ENCODE measurements around the gene RFTN1. TPM values are rescaled to one million over a fixed set of nuclear protein-coding genes. Genes with fewer than 3 reads are reported as not detected.
A peak's percentile ranks its signal among the peaks of the same experiment; 100 is the strongest.

RFTN1 gene
- total RNA-seq, 1 donor from 2014 or later = 53.4 TPM

DNA sequence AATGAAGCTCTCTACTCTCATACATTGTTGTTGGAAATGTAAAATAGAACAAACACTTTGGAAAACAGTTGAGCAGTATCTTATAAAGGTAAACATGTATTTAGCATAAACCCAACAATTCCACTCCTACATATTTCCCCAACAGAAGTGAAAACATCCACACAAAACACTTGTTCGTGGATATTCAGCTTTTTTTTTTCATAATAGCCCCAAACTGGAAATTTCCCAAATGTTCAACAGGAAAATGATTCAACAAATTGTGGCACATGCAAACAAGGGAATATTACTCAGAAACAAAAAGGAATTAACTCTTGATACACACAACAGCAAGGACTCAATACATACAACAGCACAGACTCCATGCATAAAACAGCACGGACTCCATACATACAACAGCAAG lies 28.5 kb downstream of the RFTN1 start:
- H3K9me3 Mint-ChIP-seq (ENCODE audit: low read depth) = no peaks in the 10 kb centered on the region
- DNase-seq (ENCODE audit: low spot score) = no peak
- H3K36me3 Mint-ChIP-seq (ENCODE audit: low read depth) = peaks cover 7% of the 10 kb centered on the region
- H3K27me3 Mint-ChIP-seq (ENCODE audit: low read depth) = no peaks in the 10 kb centered on the region
- H3K4me3 Mint-ChIP-seq (ENCODE audit: unreplicated experiment) = no peak overlapping the region
- TF ChIP-seq, protein P1, sequence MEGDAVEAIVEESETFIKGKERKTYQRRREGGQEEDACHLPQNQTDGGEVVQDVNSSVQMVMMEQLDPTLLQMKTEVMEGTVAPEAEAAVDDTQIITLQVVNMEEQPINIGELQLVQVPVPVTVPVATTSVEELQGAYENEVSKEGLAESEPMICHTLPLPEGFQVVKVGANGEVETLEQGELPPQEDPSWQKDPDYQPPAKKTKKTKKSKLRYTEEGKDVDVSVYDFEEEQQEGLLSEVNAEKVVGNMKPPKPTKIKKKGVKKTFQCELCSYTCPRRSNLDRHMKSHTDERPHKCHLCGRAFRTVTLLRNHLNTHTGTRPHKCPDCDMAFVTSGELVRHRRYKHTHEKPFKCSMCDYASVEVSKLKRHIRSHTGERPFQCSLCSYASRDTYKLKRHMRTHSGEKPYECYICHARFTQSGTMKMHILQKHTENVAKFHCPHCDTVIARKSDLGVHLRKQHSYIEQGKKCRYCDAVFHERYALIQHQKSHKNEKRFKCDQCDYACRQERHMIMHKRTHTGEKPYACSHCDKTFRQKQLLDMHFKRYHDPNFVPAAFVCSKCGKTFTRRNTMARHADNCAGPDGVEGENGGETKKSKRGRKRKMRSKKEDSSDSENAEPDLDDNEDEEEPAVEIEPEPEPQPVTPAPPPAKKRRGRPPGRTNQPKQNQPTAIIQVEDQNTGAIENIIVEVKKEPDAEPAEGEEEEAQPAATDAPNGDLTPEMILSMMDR (IDR thresholded peaks at IDR 0.05) = no peak
- H3K4me1 Mint-ChIP-seq (ENCODE audit: low read depth) = peaks cover 70% of the 10 kb centered on the region
- peak overlapping the region; percentile 90 for H3K27ac Mint-ChIP-seq (ENCODE audit: unreplicated experiment)

DNA sequence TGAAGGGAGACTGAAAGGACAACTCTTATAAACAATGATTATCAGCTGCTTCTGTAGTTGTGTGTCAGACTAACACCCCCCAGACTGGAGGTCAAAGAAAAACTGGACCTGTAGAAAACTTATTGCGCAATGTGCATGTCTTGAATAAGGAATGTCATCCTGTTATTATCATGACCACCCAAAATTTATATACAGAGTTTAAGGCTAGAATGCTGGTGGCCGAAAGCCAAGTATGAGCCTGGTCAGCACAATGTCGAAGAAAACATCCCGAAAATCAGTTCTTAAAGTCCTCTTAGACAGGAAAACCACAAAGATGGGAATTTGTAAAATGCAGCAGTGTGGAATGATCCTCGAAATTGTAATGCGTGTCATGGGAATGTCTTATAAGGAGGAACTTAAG lies 29.3 kb downstream of the RFTN1 start:
- peaks cover 5% of the 10 kb centered on the region for H3K36me3 Mint-ChIP-seq (ENCODE audit: low read depth)
- H3K27me3 Mint-ChIP-seq (ENCODE audit: low read depth) = no peaks in the 10 kb centered on the region
- peak overlapping the region; percentile 90 for H3K27ac Mint-ChIP-seq (ENCODE audit: unreplicated experiment)
- no peak for DNase-seq (ENCODE audit: low spot score)
- H3K4me3 Mint-ChIP-seq (ENCODE audit: unreplicated experiment) = no peak overlapping the region
- peaks cover 69% of the 10 kb centered on the region for H3K4me1 Mint-ChIP-seq (ENCODE audit: low read depth)
- no peaks in the 10 kb centered on the region for H3K9me3 Mint-ChIP-seq (ENCODE audit: low read depth)
- TF ChIP-seq, protein P1 (IDR thresholded peaks at IDR 0.05) = no peak

DNA sequence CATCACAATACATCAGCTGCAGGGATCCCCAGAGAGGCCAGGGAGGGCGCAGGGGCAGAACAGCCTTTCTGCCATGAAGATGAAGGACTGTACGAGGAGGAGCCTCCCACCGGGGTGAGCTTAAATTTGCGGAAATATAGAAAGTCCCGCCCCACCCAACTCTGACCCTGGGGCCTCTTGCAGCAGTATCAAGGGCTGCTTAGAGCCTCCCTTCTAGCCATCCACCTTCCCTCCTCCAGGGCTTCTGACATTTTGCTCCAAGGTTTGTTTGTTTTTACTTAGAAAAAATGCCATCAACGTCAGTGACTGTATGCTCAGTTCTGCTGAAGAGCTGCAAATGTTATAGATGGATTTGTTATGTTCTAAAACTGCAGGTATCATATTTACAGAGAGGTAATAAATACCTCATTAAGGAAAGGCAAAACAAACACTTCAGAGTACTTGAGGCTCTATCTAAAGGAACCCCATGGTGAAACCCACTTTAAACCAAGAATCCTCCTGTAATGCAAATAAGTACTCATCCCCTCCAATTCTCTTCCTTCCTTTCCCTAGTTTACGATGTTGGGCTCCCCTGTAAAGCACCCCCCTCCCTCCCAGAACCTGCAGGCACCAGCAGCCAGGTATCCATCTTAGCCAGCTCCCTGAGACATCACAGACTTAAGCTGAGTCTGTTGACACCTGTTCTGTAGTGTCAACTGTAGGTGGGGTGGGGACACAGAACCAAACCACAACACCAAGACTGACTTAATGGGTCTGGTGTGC lies 30.5 kb downstream of the RFTN1 start:
- Mint-ChIP-seq H3K9me3 (ENCODE audit: low read depth) (no peaks in the 10 kb centered on the region), H3K27me3 (ENCODE audit: low read depth) (no peaks in the 10 kb centered on the region), H3K4me3 (ENCODE audit: unreplicated experiment) (no peak overlapping the region), H3K27ac (ENCODE audit: unreplicated experiment) (peak overlapping the region; percentile 90), H3K36me3 (ENCODE audit: low read depth) (peaks cover 1% of the 10 kb centered on the region), H3K4me1 (ENCODE audit: low read depth) (peaks cover 78% of the 10 kb centered on the region)
- no peak for DNase-seq (ENCODE audit: low spot score)
- TF ChIP-seq, protein P1 (IDR thresholded peaks at IDR 0.05) = no peak

DNA sequence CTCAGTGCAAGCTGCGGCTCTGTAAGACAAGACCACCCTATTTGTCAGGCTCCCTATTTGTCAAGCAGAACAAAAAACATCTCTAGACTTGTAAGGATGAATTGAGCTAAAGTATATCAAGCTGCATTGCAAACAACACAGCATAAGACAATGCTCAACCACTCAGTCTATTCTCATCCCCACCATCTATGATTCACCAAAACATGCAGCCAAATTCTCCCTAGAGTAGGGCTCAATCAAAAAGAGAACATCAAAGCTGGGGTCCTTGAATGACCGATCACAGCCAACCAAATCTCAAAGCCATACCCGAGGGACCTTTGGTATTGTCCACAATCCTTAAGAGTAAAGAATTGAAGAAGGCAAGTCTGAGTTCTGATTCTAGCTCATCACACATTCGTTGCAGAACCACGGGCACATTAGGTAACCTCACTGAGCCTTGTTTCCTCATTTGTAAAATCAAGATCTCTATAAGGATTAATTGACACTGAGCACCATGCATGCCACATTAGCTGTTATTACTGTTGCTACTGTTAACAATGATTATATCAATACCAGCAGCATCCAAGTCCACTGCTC lies 31.2 kb downstream of the RFTN1 start:
- Mint-ChIP-seq H3K9me3 (ENCODE audit: low read depth) (no peaks in the 10 kb centered on the region), H3K27ac (ENCODE audit: unreplicated experiment) (no peak overlapping the region), H3K36me3 (ENCODE audit: low read depth) (peaks cover 1% of the 10 kb centered on the region), H3K4me3 (ENCODE audit: unreplicated experiment) (no peak overlapping the region), H3K4me1 (ENCODE audit: low read depth) (peaks cover 85% of the 10 kb centered on the region), H3K27me3 (ENCODE audit: low read depth) (no peaks in the 10 kb centered on the region)
- DNase-seq (ENCODE audit: low spot score) = no peak
- TF ChIP-seq, protein P1 (IDR thresholded peaks at IDR 0.05) = no peak

DNA sequence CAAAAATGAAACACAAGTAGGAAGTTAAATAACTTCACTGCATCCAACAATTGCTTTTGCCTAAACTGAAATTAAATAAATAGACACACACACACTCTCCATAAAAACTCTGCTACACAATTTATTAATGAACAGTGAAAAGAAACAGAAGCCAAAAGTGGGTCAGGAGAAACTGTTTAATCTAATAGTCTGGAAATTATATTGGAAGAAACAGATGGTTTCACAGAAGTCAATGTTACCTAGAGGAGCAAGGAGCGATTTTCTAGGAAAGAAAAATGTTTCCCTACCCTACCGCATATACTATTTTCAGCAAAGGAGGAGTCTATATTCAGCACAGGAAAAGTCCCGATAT lies 32.0 kb downstream of the RFTN1 start:
- peak overlapping the region; percentile 3 for H3K4me3 Mint-ChIP-seq (ENCODE audit: unreplicated experiment)

More for the DNA sequence above, 32.0 kb downstream of the RFTN1 start:
- Mint-ChIP-seq H3K9me3 (ENCODE audit: low read depth) (no peaks in the 10 kb centered on the region), H3K36me3 (ENCODE audit: low read depth) (peaks cover 1% of the 10 kb centered on the region), H3K27me3 (ENCODE audit: low read depth) (no peaks in the 10 kb centered on the region), H3K27ac (ENCODE audit: unreplicated experiment) (peak overlapping the region; percentile 79), H3K4me1 (ENCODE audit: low read depth) (peaks cover 88% of the 10 kb centered on the region)
- DNase-seq (ENCODE audit: low spot score) = no peak
- TF ChIP-seq, protein P1 (IDR thresholded peaks at IDR 0.05) = no peak
